Measurements from ENCODE around the gene HEMK1. TPM values are rescaled to one million over a fixed set of nuclear protein-coding genes. Genes with fewer than 3 reads are reported as not detected.

Gene HEMK1
- total and polyA plus RNA-seq, 2 donors (not counting 1 experiment from before 2014, with no cell fraction given) = 34.2 to 43.0 TPM

GRCh38 chr3:50592568-50592967, 23.2 kb downstream of the HEMK1 start:
- intact Hi-C loops (cut with micrococcal nuclease) = no loop called here
- no peak for ATAC-seq (ENCODE audit: low read depth)
- no peaks in the 10 kb centered on the region for H3K9me3 Mint-ChIP-seq (ENCODE audit: insufficient read depth)
- 35% methylated on average over 2 of the region's 5 CpGs for WGBS (ENCODE audit: insufficient coverage)
- H3K27ac ChIP-seq (ENCODE audit: low read length in 2 of 2) = no peak overlapping the region
- H3K9me3 ChIP-seq (ENCODE audit: control extremely low read depth in 1 of 3, control insufficient read depth in 2 of 3, insufficient read depth in 1 of 3, low read length in 2 of 3) = no peaks in the 10 kb centered on the region
- no peaks in the 10 kb centered on the region for H3K36me3 ChIP-seq (replicated peaks in 1 of 2; ENCODE audit: control extremely low read depth in 1 of 2, control insufficient read depth in 1 of 2, extremely low read depth in 1 of 2, insufficient read depth in 2 of 2, low read length in 1 of 2)
- no peak overlapping the region for H3K4me3 ChIP-seq (ENCODE audit: control extremely low read depth in 1 of 5, extremely low read depth in 1 of 5, insufficient read depth in 1 of 5, low read depth in 2 of 5, low read length in 4 of 5)
- DNase-seq = no peak
- H3K27ac Mint-ChIP-seq = peak overlapping the region; percentile 56
- no peaks in the 10 kb centered on the region for H3K79me2 ChIP-seq (ENCODE audit: control insufficient read depth, insufficient read depth, low read length)
- H3K4me1 ChIP-seq (ENCODE audit: control insufficient read depth in 2 of 2, insufficient read depth in 2 of 2, low read length in 2 of 2) = peaks cover 18 to 43% of the 10 kb centered on the region in 2 donors
- H4K20me1 ChIP-seq (ENCODE audit: control insufficient read depth, insufficient read depth, low read length, poor library complexity, severe bottlenecking) = no peaks in the 10 kb centered on the region
- H3K4me2 ChIP-seq (replicated peaks; ENCODE audit: low read depth, low read length, poor library complexity, severe bottlenecking) = no peak overlapping the region
- ChIA-PET POLR2A (interaction anchor here (0.6 to 1.5 kb wide), 3 partner anchors 19 to 366 kb away, joined by 3 to 5 read pairs (median 4); partner anchors contain the start of genes CISH and HEMK1), CTCF (interaction anchor here (0.9 to 11.1 kb wide), 6 partner anchors 9 to 246 kb away, joined by 3 to 204 read pairs (median 11); partner anchors contain the start of genes CISH, HEMK1 and MAPKAPK3)
- no peaks in the 10 kb centered on the region for H3K27me3 Mint-ChIP-seq
- TF ChIP-seq EZH2 (IDR thresholded peaks at IDR 0.05; ENCODE audit: borderline replicate concordance, insufficient read depth, low read depth, low read length, poor library complexity, severe bottlenecking) = no peak
- TF ChIP-seq, protein P1, sequence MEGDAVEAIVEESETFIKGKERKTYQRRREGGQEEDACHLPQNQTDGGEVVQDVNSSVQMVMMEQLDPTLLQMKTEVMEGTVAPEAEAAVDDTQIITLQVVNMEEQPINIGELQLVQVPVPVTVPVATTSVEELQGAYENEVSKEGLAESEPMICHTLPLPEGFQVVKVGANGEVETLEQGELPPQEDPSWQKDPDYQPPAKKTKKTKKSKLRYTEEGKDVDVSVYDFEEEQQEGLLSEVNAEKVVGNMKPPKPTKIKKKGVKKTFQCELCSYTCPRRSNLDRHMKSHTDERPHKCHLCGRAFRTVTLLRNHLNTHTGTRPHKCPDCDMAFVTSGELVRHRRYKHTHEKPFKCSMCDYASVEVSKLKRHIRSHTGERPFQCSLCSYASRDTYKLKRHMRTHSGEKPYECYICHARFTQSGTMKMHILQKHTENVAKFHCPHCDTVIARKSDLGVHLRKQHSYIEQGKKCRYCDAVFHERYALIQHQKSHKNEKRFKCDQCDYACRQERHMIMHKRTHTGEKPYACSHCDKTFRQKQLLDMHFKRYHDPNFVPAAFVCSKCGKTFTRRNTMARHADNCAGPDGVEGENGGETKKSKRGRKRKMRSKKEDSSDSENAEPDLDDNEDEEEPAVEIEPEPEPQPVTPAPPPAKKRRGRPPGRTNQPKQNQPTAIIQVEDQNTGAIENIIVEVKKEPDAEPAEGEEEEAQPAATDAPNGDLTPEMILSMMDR (IDR thresholded peaks at IDR 0.05) = no peak
- H3K27me3 ChIP-seq (replicated peaks in 1 of 4; ENCODE audit: control extremely low read depth in 1 of 4, control insufficient read depth in 3 of 4, insufficient read depth in 4 of 4, low read length in 3 of 4) = no peaks in the 10 kb centered on the region
- no peak overlapping the region for H3K9ac ChIP-seq (ENCODE audit: low read length)
- H3K4me3 Mint-ChIP-seq = peak overlapping the region; percentile 34
- peaks cover 27% of the 10 kb centered on the region for H3K4me1 Mint-ChIP-seq
- H2AFZ ChIP-seq (ENCODE audit: insufficient read depth, low read depth, low read length, poor library complexity, severe bottlenecking) = peak overlapping the region; percentile 20

DNA sequence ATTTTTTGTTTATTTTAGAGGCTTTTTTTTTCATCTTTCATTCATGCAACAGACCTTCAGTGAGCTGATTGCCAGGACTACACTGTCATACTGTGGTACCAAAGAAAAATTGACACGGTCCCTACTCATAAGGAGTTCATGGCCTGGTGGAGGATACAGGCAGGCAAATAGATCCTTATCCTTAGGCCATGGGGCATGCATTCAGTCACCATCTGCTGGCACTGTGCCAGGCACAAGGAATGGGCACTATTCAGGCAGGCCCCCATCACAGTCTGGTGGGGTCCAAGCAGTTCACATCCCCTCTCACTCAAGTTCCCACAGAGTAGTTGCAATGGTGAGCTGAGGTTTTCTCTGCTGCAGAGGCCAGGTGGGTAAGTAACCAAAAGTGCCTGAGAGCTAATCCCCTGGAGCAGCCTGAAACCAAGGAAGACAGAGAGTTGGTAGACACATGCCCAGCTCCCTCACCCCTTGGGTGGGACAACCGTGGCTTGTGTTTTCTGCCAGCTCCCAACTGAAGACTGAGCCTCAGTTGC, 25.0 kb downstream of the HEMK1 start:
- Mint-ChIP-seq H3K27me3 (no peaks in the 10 kb centered on the region), H3K4me1 (peaks cover 18% of the 10 kb centered on the region), H3K27ac (no peak overlapping the region), H3K4me3 (no peak overlapping the region), H3K9me3 (ENCODE audit: insufficient read depth) (no peaks in the 10 kb centered on the region)
- ATAC-seq (ENCODE audit: low read depth) (no peak), DNase-seq (no peak)
- Histone ChIP-seq H3K4me1 (ENCODE audit: control insufficient read depth in 2 of 2, insufficient read depth in 2 of 2, low read length in 2 of 2) (peaks cover 18 to 31% of the 10 kb centered on the region in 2 donors), H2AFZ (ENCODE audit: insufficient read depth, low read depth, low read length, poor library complexity, severe bottlenecking) (no peak overlapping the region), H3K27ac (ENCODE audit: low read length in 2 of 2) (no peak overlapping the region), H3K9me3 (ENCODE audit: control extremely low read depth in 1 of 3, control insufficient read depth in 2 of 3, insufficient read depth in 1 of 3, low read length in 2 of 3) (no peaks in the 10 kb centered on the region), H3K27me3 (replicated peaks in 1 of 4; ENCODE audit: control extremely low read depth in 1 of 4, control insufficient read depth in 3 of 4, insufficient read depth in 4 of 4, low read length in 3 of 4) (no peaks in the 10 kb centered on the region), H3K9ac (ENCODE audit: low read length) (no peak overlapping the region), H3K36me3 (replicated peaks in 1 of 2; ENCODE audit: control extremely low read depth in 1 of 2, control insufficient read depth in 1 of 2, extremely low read depth in 1 of 2, insufficient read depth in 2 of 2, low read length in 1 of 2) (no peaks in the 10 kb centered on the region), H4K20me1 (ENCODE audit: control insufficient read depth, insufficient read depth, low read length, poor library complexity, severe bottlenecking) (no peaks in the 10 kb centered on the region), H3K79me2 (ENCODE audit: control insufficient read depth, insufficient read depth, low read length) (no peaks in the 10 kb centered on the region), H3K4me3 (ENCODE audit: control extremely low read depth in 1 of 5, extremely low read depth in 1 of 5, insufficient read depth in 1 of 5, low read depth in 2 of 5, low read length in 4 of 5) (no peak overlapping the region), H3K4me2 (replicated peaks; ENCODE audit: low read depth, low read length, poor library complexity, severe bottlenecking) (no peak overlapping the region)
- ChIA-PET CTCF (interaction anchor here (10.4 to 11.1 kb wide), 2 partner anchors 18 to 21 kb away, joined by 116 to 204 read pairs; partner anchors contain the start of genes CISH, HEMK1 and MAPKAPK3), POLR2A (no interaction called here)
- TF ChIP-seq, protein P1 (IDR thresholded peaks at IDR 0.05) = no peak
- no peak for TF ChIP-seq EZH2 (IDR thresholded peaks at IDR 0.05; ENCODE audit: borderline replicate concordance, insufficient read depth, low read depth, low read length, poor library complexity, severe bottlenecking)
- intact Hi-C loops (cut with micrococcal nuclease) = no loop called here
- no CpG with 5 or more reads among the region's 2 CpGs for WGBS (ENCODE audit: insufficient coverage)

Data from B cell (primary cell).